Activated CD8-positive, alpha-beta memory T cell treated with anti-CD3 and anti-CD28 coated beads, Interleukin-2, amount 50 U/mL, for 48 hours (primary cell): ENCODE measurements around the gene CSTF3.
"Not testable (repeated sequence)": the region's sequence is repeated elsewhere in the genome, so short reads cannot be mapped to it uniquely, and the experiment has no call there.

Experiments used
- DNase-seq: peaks from one replicate; pipeline ENCODE4 v3.0.0-alpha.2; 2020

Gene CSTF3

DNA sequence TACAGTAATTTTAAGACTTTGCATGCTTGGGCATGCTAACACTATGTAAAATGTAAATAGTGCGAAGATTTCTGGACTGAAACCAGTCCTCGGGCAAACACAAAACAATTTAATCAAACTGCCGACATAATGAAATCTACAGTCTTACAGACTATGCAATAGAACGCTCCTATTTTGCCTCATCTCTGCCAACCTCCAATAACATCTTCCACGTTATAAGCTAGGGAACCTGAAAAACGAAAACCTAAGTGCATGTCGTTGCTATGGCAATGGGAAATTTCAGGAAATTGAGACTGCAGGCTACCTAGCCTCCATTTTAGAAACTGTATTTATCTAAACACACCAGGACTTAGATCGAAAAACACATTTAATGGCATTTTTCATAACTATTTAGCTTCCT is 1.1 kb downstream of the CSTF3 start:
- no peak for DNase-seq

- DNase-seq = not testable (repeated sequence)
These were observed 1.9 kb downstream of the CSTF3 start for GRCh38 chr11:33159378-33159867.

DNA sequence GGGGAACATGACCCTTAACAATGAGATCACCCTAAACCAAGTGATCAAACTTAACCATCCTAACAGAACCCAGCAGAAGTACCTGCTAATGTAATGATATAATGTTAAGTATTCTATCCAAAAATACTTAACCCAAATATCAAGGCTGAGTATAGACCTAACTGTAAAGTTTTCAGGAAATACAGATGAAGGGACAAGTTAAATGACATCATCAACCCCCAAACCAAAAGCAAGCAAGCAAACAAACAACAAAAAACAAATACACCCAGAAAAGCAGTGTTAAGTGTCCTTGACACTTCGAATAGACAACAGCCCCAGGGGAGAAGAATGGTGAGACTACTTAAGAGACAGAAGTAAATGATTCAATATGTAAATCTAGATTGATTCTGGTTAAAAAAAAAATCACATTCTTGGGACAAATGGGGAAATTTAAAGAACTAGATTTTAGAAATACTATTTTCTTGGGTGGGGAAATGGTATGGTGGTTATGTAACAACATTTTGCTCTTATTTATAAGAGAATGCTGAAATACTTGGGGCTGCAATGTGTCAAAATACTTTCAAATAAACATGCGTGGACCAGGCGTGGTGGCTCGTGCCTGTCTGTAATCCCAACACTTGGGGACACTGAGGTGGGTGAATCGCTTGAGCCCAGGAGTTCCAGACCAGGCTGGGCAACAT is 2.5 kb downstream of the CSTF3 start:
- no peak for DNase-seq

GRCh38 chr11:33157103-33158027 is 3.9 kb downstream of the CSTF3 start:
- no peak for DNase-seq

- DNase-seq = no peak
These were observed 9.9 kb downstream of the CSTF3 start for GRCh38 chr11:33151399-33151798.

DNA sequence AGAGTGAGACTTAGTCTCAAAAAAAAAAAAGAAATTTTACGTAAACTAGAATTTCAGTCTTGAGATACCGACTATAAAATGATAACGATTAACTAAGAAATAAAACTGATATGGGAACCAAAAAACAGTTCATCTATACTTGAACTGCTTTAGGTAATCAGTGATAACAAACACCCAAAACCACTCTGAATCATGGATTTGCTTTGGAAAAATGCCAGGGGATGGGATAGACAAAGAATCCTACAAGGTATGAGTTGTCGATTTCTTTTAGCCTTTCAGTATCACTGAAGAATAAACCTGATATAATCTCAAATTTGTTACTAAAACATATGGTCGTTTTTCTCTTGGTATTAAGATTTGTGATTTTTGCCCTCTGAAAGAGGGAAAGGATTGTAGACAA is 13.7 kb downstream of the CSTF3 start:
- no peak for DNase-seq

DNA sequence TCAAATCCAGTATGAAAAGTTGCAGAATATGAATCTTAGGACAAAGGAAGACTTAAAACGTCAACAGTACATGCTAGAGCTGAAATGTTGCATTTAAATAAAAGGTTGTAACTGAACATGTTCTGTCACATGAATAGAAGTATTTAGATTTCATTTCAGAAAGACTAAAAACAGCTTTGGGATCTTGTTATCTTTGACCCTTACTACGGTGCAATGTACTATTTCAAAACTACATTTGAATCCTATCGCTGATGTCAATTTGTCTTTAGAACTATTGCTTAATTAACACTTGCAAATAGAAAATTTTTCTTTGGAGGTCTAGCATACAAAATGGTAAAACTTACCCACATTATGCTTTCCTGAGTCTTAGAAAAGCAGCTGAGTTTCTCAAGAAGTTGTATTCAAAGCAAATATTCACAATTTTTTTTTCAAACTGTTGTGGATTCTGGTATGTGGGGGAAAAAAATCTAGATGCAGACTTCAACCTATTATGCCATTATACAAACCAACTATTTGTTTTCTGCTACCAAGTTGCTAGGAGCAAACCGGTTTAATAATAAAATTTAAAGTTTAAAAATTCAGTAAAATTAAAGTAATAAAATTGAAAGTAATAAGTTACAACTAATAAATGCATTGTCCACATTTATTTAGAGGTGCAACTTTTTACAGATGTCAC is 25.4 kb downstream of the CSTF3 start:
- DNase-seq = no peak

- DNase-seq = no peak
These were observed 26.1 kb downstream of the CSTF3 start for GRCh38 chr11:33135216-33135615.

DNA sequence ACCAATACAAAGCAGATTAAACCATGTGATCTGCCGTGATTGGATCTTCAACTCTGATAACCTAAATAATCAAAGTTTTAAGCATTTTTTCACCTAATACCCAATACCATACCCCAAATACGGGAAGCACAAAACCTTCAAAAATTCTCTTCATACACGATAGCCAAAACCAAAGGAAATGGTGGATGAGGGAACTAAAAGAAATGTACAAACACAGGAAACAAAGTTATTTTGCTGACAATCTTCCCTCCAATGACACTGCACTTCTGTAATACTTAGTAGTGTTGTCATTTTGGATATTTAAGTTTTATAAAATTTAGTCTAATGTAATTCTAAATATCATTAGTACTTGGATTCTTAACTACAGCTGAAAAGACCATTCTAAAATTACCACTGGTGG is 27.0 kb downstream of the CSTF3 start:
- DNase-seq = no peak

GRCh38 chr11:33133761-33134160 is 27.5 kb downstream of the CSTF3 start:
- DNase-seq = no peak

DNA sequence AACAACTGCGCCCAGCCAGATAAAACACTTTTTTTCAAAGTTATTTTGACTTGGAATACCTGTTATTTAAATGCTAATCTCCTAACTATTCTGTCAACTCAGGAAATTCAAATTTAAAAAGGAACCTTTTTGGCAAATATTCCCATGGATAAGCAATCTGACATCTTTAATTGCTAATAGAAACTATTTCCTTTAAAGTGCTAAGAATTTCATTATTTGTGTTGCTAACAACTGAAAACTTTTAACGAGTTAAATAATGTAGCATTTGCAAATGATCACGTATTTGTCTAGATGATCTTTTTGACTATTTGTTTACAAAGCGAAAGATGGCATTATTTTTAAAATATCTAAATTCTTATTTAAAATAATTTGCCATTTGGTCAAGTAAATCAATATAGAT is 28.8 kb downstream of the CSTF3 start:
- DNase-seq = no peak

DNA sequence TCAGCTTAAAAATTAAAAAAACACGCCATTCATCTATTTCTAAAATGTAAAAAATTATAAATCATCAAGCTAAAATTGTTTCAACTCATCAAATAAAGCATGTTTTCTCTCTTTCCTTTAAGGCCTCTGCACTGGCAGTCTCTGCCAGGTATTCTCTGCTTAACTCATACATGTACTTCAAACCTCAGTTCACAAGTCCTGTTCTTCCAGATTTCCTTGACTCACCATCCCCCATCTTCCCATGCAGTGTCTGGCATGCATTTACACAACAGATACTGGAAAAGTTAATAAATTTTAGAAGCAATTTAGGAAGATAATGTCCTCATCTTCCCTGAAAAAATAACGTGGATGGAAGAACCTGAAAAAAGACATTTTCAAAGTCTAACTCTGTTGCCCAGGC is 32.5 kb downstream of the CSTF3 start:
- no peak for DNase-seq

- DNase-seq = no peak
These were observed 35.7 kb downstream of the CSTF3 start for GRCh38 chr11:33125611-33126010.

DNA sequence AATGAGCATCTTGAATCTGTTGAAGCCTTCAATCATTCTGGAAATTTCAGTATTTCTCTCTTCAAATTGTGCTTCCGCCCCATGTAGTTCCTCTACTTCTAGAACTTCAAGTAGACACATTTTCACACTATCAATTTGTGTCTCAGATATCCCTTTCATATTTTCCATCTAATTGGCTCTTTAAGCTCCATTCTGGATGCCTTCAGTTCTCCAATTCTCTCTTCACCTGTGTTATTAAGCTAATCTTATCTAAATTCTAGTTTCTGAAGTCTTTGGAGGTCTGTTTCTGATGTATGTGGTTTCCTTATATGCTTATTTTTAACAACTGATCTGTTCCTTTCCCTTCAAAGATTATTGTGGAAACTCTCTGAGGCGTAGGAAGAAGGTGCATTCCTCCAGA is 36.3 kb downstream of the CSTF3 start:
- DNase-seq = no peak

GRCh38 chr11:33122696-33123095 is 38.6 kb downstream of the CSTF3 start:
- DNase-seq = not testable (repeated sequence)

- no peak for DNase-seq
These were observed 44.7 kb downstream of the CSTF3 start for GRCh38 chr11:33116535-33116934.

DNA sequence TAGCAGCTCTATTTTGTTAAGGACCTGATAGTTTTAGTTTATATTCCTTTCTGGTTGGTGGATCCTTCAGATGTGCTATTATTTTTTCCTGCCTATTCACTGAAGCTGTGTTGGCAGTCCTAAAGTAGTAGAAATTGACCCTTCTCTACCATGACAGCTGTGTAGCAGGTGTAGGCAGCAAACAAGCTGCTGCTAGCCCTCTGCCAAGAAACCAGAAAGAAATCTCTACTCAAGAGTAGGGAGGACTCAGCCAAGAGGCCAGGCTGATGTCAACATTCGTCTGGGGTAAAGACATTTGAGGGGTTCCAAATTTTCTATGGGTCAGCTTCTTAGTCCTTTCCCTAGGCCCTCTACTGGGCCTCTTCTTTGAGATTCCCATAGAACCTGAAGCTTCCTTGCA is 51.2 kb downstream of the CSTF3 start:
- DNase-seq = no peak

GRCh38 chr11:33109294-33109895 is 51.9 kb downstream of the CSTF3 start:
- no peak for DNase-seq

GRCh38 chr11:33103836-33104235 is 57.4 kb downstream of the CSTF3 start:
- DNase-seq = no peak

DNA sequence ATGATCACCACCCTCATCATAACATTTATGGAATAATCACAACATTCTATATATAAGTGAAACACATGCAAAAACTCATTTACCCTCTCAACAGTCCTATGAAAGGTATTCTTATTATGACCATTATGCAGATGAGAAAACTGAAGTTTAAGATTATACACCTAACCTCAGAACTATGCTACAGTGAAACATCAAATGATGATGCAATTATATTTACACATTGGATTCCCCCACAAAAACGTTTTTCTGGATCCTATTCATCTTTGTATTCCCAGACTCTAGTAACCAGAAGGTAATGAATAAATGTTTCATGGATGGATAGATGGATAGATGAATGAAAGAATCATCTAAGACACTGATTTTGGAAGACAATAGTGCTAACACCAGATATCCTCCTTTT is 67.1 kb downstream of the CSTF3 start:
- DNase-seq = no peak

DNA sequence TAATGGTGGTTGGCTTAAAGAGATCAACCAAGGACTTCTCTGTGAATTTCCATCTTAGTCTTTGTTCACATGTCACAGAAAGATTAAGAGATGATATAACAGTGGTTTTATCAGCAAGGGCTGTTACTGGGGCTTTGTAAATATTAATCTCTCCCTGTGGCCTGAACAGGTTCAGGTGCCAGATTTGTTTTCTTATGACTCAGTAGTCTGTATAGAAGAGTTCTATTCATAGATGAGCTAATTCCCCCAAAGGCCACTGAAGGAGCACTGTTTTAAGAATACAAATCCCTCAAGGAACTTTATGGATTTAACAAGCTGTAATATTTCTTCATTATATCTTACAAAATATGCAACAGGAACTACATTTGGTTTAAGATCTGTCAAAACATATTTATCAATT is 71.5 kb downstream of the CSTF3 start:
- no peak for DNase-seq

DNA sequence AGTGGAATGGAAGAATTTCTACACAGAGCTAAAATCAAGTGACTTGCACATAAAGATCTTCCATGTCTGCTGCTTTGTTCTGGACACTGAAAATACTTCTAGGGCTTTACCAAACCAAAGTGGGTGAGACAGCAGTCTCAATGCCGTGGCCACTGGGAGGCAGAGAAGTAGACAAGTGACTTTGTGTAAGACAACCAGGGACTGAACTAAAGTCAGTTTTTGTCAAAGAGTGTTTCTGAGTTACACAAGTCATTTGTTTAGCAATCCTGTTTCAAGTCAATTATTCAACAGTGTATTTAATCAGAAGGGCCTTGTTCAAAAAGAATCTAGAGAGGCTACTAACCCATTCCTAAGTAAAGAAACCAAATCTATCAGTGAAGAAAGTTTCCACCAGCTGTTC is 75.3 kb downstream of the CSTF3 start:
- DNase-seq = no peak

GRCh38 chr11:33083918-33084317 is 77.4 kb downstream of the CSTF3 start:
- DNase-seq = no peak
